ENCODE measurements around the gene FOXP2. TPM values are rescaled to one million over a fixed set of nuclear protein-coding genes. Genes with fewer than 3 reads are reported as not detected.

The FOXP2 gene
- polyA plus RNA-seq, 3 donors, result not detected

- Mint-ChIP-seq H3K27me3 (ENCODE audit: low read depth in 3 of 3) (no peaks in the 10 kb centered on the region), H3K4me3 (no peak overlapping the region), H3K36me3 (no peaks in the 10 kb centered on the region), H3K4me1 (no peaks in the 10 kb centered on the region), H3K9me3 (peaks cover 0 to 2% (median 0%) of the 10 kb centered on the region in 7 donors), H3K27ac (no peak overlapping the region)
- WGBS (ENCODE audit: insufficient coverage), result 67% methylated on average over 1 of the region's 2 CpGs
- Histone ChIP-seq H3K4me2 (replicated peaks; ENCODE audit: extremely low read depth, low read length, poor library complexity, severe bottlenecking) (no peak overlapping the region), H2AFZ (ENCODE audit: insufficient read depth, low read depth, low read length, poor library complexity, severe bottlenecking) (no peak overlapping the region), H3K36me3 (replicated peaks in 1 of 2; ENCODE audit: control insufficient read depth in 1 of 2, insufficient read depth in 2 of 2, low read length in 2 of 2) (no peaks in the 10 kb centered on the region), H3K9ac (ENCODE audit: insufficient read depth, low read length, poor library complexity, severe bottlenecking) (no peak overlapping the region), H3K79me2 (ENCODE audit: insufficient read depth, low read length) (no peaks in the 10 kb centered on the region), H4K20me1 (ENCODE audit: insufficient read depth, low read length) (no peaks in the 10 kb centered on the region), H3K4me3 (replicated peaks in 1 of 3; ENCODE audit: low read depth in 2 of 3, low read length in 3 of 3) (no peak overlapping the region), H3K27ac (ENCODE audit: low read depth in 1 of 2, low read length in 2 of 2) (no peak overlapping the region), H3K27me3 (ENCODE audit: control insufficient read depth in 2 of 2, insufficient read depth in 2 of 2, low read length in 2 of 2) (no peaks in the 10 kb centered on the region), H3K4me1 (ENCODE audit: control insufficient read depth in 1 of 2, insufficient read depth in 2 of 2, low read length in 2 of 2) (no peaks in the 10 kb centered on the region), H3K9me3 (replicated peaks in 1 of 2; ENCODE audit: control insufficient read depth in 1 of 2, insufficient read depth in 1 of 2, low read length in 2 of 2) (no peaks in the 10 kb centered on the region)
- intact Hi-C loops (cut with micrococcal nuclease), result no loop called here
- TF ChIP-seq CTCF (IDR thresholded peaks at IDR 0.05), result no peak
- no peak for DNase-seq
Observed at GRCh38 chr7:114740095-114740494, 325.5 kb downstream of the FOXP2 start.

- H3K9me3 ChIP-seq (replicated peaks in 1 of 2; ENCODE audit: control insufficient read depth in 1 of 2, insufficient read depth in 1 of 2, low read length in 2 of 2), result no peaks in the 10 kb centered on the region
- no peak overlapping the region for H3K27ac Mint-ChIP-seq
- DNase-seq, result no peak
- no peak overlapping the region for H2AFZ ChIP-seq (ENCODE audit: insufficient read depth, low read depth, low read length, poor library complexity, severe bottlenecking)
- no peak overlapping the region for H3K4me3 ChIP-seq (replicated peaks in 1 of 3; ENCODE audit: low read depth in 2 of 3, low read length in 3 of 3)
- no peaks in the 10 kb centered on the region for H3K36me3 Mint-ChIP-seq
- no peak for TF ChIP-seq CTCF (IDR thresholded peaks at IDR 0.05)
- H4K20me1 ChIP-seq (ENCODE audit: insufficient read depth, low read length), result no peaks in the 10 kb centered on the region
- no peak overlapping the region for H3K4me2 ChIP-seq (replicated peaks; ENCODE audit: extremely low read depth, low read length, poor library complexity, severe bottlenecking)
- H3K4me1 ChIP-seq (ENCODE audit: control insufficient read depth in 1 of 2, insufficient read depth in 2 of 2, low read length in 2 of 2), result no peaks in the 10 kb centered on the region
- H3K27ac ChIP-seq (ENCODE audit: low read depth in 1 of 2, low read length in 2 of 2), result no peak overlapping the region
- H3K79me2 ChIP-seq (ENCODE audit: insufficient read depth, low read length), result no peaks in the 10 kb centered on the region
- H3K27me3 ChIP-seq (ENCODE audit: control insufficient read depth in 2 of 2, insufficient read depth in 2 of 2, low read length in 2 of 2), result no peaks in the 10 kb centered on the region
- intact Hi-C loops (cut with micrococcal nuclease), result no loop called here
- H3K4me3 Mint-ChIP-seq, result no peak overlapping the region
- 86% methylated on average over 5 of the region's 7 CpGs for WGBS (ENCODE audit: insufficient coverage)
- no peaks in the 10 kb centered on the region for H3K4me1 Mint-ChIP-seq
- H3K9me3 Mint-ChIP-seq, result peaks cover 0 to 4% (median 0%) of the 10 kb centered on the region in 7 donors
- H3K9ac ChIP-seq (ENCODE audit: insufficient read depth, low read length, poor library complexity, severe bottlenecking), result no peak overlapping the region
- no peaks in the 10 kb centered on the region for H3K27me3 Mint-ChIP-seq (ENCODE audit: low read depth in 3 of 3)
- no peaks in the 10 kb centered on the region for H3K36me3 ChIP-seq (replicated peaks in 1 of 2; ENCODE audit: control insufficient read depth in 1 of 2, insufficient read depth in 2 of 2, low read length in 2 of 2)
Observed at GRCh38 chr7:114740941-114741340, 326.3 kb downstream of the FOXP2 start.
